HCT116 (cell line): ENCODE results near the gene UQCRC1. TPM values are rescaled to one million over a fixed set of nuclear protein-coding genes. Genes with fewer than 3 reads are reported as not detected.

Experiments
- ATF3 ChIP-seq: IDR thresholded peaks from 2 replicates; pipeline ENCODE4 v1.6.1; 2012
- CTCF ChIP-seq, 3 experiments: fragments of 200-600 bp in 1 of 3; sonication (generic) in 1 of 3; IDR thresholded peaks in 2 of 3; conservative IDR thresholded peaks in 1 of 3; 2 replicates each; pipeline ENCODE4 v1.5.1; 2012 to 2017; ENCODE audit warnings: low read depth in 2 of 3, low read length in 2 of 3, antibody characterized with exemption in 1 of 3, borderline replicate concordance in 1 of 3, control low read depth in 1 of 3, mild to moderate bottlenecking in 1 of 3, mixed read lengths in 1 of 3, mixed run types in 1 of 3, moderate library complexity in 1 of 3; ENCODE audit not compliant: insufficient read depth in 1 of 3
- EZH2 ChIP-seq: fragments of 200-600 bp; sonication (generic); IDR thresholded peaks from 2 replicates; pipeline ENCODE4 v1.6.1; 2017; ENCODE audit warnings: antibody characterized with exemption, mixed run types
- FOSL1 ChIP-seq: IDR thresholded peaks from 2 replicates; pipeline ENCODE4 v1.6.1; 2012; ENCODE audit warnings: low read depth
- JUND ChIP-seq: IDR thresholded peaks from 2 replicates; pipeline ENCODE4 v1.6.1; 2012
- RAD21 ChIP-seq: IDR thresholded peaks from 2 replicates; pipeline ENCODE4 v1.6.1; 2012; ENCODE audit warnings: low read depth, mild to moderate bottlenecking
- REST ChIP-seq: IDR thresholded peaks from 2 replicates; pipeline ENCODE4 v1.6.1; 2012; ENCODE audit warnings: low read depth
- SIN3A ChIP-seq: IDR thresholded peaks from 2 replicates; pipeline ENCODE4 v1.6.1; 2012; ENCODE audit warnings: low read depth
- ZFX ChIP-seq: fragments of 450-650 bp; IDR thresholded peaks from 2 replicates; pipeline ENCODE4 v1.6.1; 2017
- ZNF274 ChIP-seq: fragments of 200-500 bp; sonication (Bioruptor generic); IDR thresholded peaks from 2 replicates; pipeline ENCODE4 v1.6.1; 2014; ENCODE audit warnings: mild to moderate bottlenecking, low read depth, low read length, inconsistent platforms
- total RNA-seq: library from RNA; stranded (reverse); gene quantifications from one replicate; pipeline ENCODE4 v1.2.1, GENCODE V29; 2021; ENCODE audit not compliant: unreplicated experiment

The UQCRC1 gene
- total RNA-seq, 1 experiment from 2014 or later = 318 TPM

GRCh38 chr3:48560648-48561018, 48.8 kb downstream of the UQCRC1 start (continued):
- TF ChIP-seq REST = no peak
- TF ChIP-seq EZH2 = no peak
- TF ChIP-seq FOSL1 = no peak
- TF ChIP-seq JUND = no peak
- TF ChIP-seq ZFX = no peak
- no peak for TF ChIP-seq SIN3A
- no peak for TF ChIP-seq CTCF (IDR thresholded peaks at IDR 0.05 in 2 of 3, conservative IDR thresholded peaks at IDR 0.05 in 1 of 3; ENCODE audit: borderline replicate concordance in 1 of 3, insufficient read depth in 1 of 3, low read depth in 2 of 3, low read length in 2 of 3)
- no peak for TF ChIP-seq RAD21
- TF ChIP-seq ATF3 = no peak
- TF ChIP-seq ZNF274 = no peak
